ENCODE measurements around the gene NOD1.

NOD1 gene

GRCh38 chr7:30465046-30465810, 13.4 kb downstream of the NOD1 start:
- no peak for DNase-seq (ENCODE audit: low read depth)
- H3K4me3 ChIP-seq (ENCODE audit: low read depth, low read length), result no peak overlapping the region
- in situ Hi-C loops (cut with HindIII; ENCODE audit: low sequenced_read_pairs), result no loop called here
- TF ChIP-seq CTCF (IDR thresholded peaks at IDR 0.05; ENCODE audit: low read depth, low read length, missing control alignments), result no peak

- no peak for TF ChIP-seq CTCF (IDR thresholded peaks at IDR 0.05; ENCODE audit: low read depth, low read length, missing control alignments)
- DNase-seq (ENCODE audit: low read depth), result no peak
- in situ Hi-C loops (cut with HindIII; ENCODE audit: low sequenced_read_pairs), result no loop called here
- H3K4me3 ChIP-seq (ENCODE audit: low read depth, low read length), result no peak overlapping the region
These were observed 14.3 kb downstream of the NOD1 start for GRCh38 chr7:30464231-30464671.

GRCh38 chr7:30463405-30464145, 15.0 kb downstream of the NOD1 start:
- DNase-seq (ENCODE audit: low read depth), result no peak
- no peak overlapping the region for H3K4me3 ChIP-seq (ENCODE audit: low read depth, low read length)
- TF ChIP-seq CTCF (IDR thresholded peaks at IDR 0.05; ENCODE audit: low read depth, low read length, missing control alignments), result no peak
- in situ Hi-C loops (cut with HindIII; ENCODE audit: low sequenced_read_pairs), result no loop called here

GRCh38 chr7:30462179-30462578, 16.4 kb downstream of the NOD1 start:
- no peak for TF ChIP-seq CTCF (IDR thresholded peaks at IDR 0.05; ENCODE audit: low read depth, low read length, missing control alignments)
- no peak for DNase-seq (ENCODE audit: low read depth)
- no peak overlapping the region for H3K4me3 ChIP-seq (ENCODE audit: low read depth, low read length)
- in situ Hi-C loops (cut with HindIII; ENCODE audit: low sequenced_read_pairs), result no loop called here

GRCh38 chr7:30460246-30460633, 18.3 kb downstream of the NOD1 start:
- peak overlapping the region; percentile 9 for H3K4me3 ChIP-seq (ENCODE audit: low read depth, low read length)
- TF ChIP-seq CTCF (IDR thresholded peaks at IDR 0.05; ENCODE audit: low read depth, low read length, missing control alignments), result no peak
- in situ Hi-C loops (cut with HindIII; ENCODE audit: low sequenced_read_pairs), result no loop called here
- DNase-seq (ENCODE audit: low read depth), result no peak

- DNase-seq (ENCODE audit: low read depth), result peak; percentile 94
- peak overlapping the region; percentile 9 for H3K4me3 ChIP-seq (ENCODE audit: low read depth, low read length)
- TF ChIP-seq CTCF (IDR thresholded peaks at IDR 0.05; ENCODE audit: low read depth, low read length, missing control alignments), result no peak
- in situ Hi-C loops (cut with HindIII; ENCODE audit: low sequenced_read_pairs), result no loop called here
These were observed 18.9 kb downstream of the NOD1 start for GRCh38 chr7:30459591-30460245.

Data from astrocyte of the cerebellum (primary cell).